ACC112 (cell line): ENCODE data around the gene FREM2.

Experiments
- H2AFZ ChIP-seq: fragments of 200-600 bp; sonication (generic); one replicate; pipeline ENCODE4 v1.6.0; 2017; ENCODE audit warnings: antibody characterized with exemption, low read length; ENCODE audit not compliant: unreplicated experiment
- H3K27ac ChIP-seq: fragments of 200-600 bp; sonication (generic); 2 replicates; pipeline ENCODE4 v1.5.1; 2014; ENCODE audit warnings: low read depth, mild to moderate bottlenecking, antibody characterized with exemption, low read length, moderate library complexity
- H3K27me3 ChIP-seq: fragments of 200-600 bp; sonication (generic); 2 replicates; pipeline ENCODE4 v1.6.1; 2014; ENCODE audit warnings: mild to moderate bottlenecking, antibody characterized with exemption, low read length, moderate library complexity, mixed read lengths; ENCODE audit not compliant: insufficient read depth
- H3K36me3 ChIP-seq: fragments of 200-600 bp; sonication (generic); 2 replicates; pipeline ENCODE4 v1.6.1; 2016; ENCODE audit warnings: mild to moderate bottlenecking, antibody characterized with exemption, low read length, moderate library complexity, mixed read lengths; ENCODE audit not compliant: insufficient read depth
- H3K4me1 ChIP-seq: fragments of 200-600 bp; sonication (generic); one replicate; pipeline ENCODE4 v1.6.1; 2016; ENCODE audit warnings: low read length, mixed read lengths; ENCODE audit not compliant: insufficient read depth, unreplicated experiment, control insufficient read depth
- H3K4me3 ChIP-seq: fragments of 200-600 bp; sonication (generic); 2 replicates; pipeline ENCODE4 v1.5.1; 2014; ENCODE audit warnings: mild to moderate bottlenecking, low read depth, low read length
- H3K79me2 ChIP-seq: fragments of 200-600 bp; sonication (generic); one replicate; pipeline ENCODE4 v1.6.0; 2016; ENCODE audit warnings: low read length; ENCODE audit not compliant: control insufficient read depth, unreplicated experiment, insufficient read depth

FREM2 gene

DNA sequence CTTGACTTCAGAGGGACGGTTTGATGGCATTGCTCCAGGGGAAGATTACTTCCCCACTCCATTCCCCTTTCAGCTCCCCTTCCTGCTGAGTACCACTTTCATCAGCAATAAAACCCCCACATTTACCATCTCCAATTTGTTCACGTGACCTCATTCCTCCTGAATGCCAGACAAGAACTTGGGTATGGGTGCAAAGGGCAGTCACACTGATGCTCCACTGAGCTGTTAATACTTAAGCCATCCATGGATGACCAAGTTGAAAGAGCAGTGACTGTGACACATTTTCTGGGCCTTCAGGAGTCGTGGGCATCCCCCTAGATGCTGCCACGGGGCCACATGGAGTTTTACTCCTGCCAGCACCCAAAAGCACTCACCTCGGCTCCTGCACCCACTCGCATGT lies 210.6 kb downstream of the FREM2 start:
- Histone ChIP-seq H3K79me2 (no peaks in the 10 kb centered on the region), H3K4me1 (no peaks in the 10 kb centered on the region), H3K27ac (no peak overlapping the region), H3K36me3 (no peaks in the 10 kb centered on the region), H3K4me3 (no peak overlapping the region), H3K27me3 (0 out of 2 replicates have a peak, but pooled peaks cover 13% of the 10 kb centered on the region), H2AFZ (no peak overlapping the region)

DNA sequence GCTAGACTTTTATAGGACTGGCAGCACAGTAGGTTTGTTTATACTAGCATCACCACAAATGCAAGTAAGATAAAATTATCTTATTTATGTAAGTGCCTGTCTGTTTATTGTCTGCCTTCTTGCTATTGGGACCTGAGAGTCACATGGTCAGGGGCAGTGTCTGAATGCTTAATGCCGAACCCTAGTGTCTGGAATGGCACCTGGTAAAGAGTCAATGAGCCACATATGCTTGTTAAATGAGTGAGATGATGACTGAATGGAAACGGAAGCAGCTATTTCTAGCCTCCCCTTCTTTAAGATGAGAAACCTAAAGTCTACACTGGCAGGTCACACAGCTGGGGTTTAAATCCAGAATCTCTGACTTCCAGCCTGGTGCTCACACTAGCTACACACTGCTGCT lies 211.6 kb downstream of the FREM2 start:
- Histone ChIP-seq H3K79me2 (no peaks in the 10 kb centered on the region), H3K27me3 (0 out of 2 replicates have a peak, but pooled peaks cover 14% of the 10 kb centered on the region), H3K4me1 (no peaks in the 10 kb centered on the region), H2AFZ (no peak overlapping the region), H3K27ac (no peak overlapping the region), H3K36me3 (no peaks in the 10 kb centered on the region), H3K4me3 (no peak overlapping the region)

DNA sequence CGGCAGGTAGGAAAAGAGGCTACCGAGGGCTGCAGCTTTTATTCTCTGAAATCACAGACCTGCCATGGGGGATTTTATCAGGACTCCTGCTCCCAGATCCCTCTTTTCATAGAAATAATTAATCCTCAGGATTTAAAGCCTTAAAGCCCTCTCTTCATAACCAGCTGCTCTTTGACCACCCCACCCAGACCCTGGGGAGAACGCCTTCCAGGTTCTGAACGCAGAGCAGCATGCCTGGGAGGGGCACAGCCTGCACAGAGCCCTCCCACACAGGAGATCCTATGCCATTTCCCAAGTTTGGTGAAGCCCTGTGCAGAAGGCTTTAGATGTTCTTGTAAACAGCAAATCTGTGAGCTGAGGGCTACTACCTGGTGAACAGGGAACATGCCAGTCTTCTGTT lies 212.7 kb downstream of the FREM2 start:
- Histone ChIP-seq H3K27ac (no peak overlapping the region), H3K27me3 (peaks cover 14% of the 10 kb centered on the region; the same call in 1 of the 2 replicates), H2AFZ (no peak overlapping the region), H3K4me1 (no peaks in the 10 kb centered on the region), H3K79me2 (no peaks in the 10 kb centered on the region), H3K4me3 (no peak overlapping the region), H3K36me3 (no peaks in the 10 kb centered on the region)

DNA sequence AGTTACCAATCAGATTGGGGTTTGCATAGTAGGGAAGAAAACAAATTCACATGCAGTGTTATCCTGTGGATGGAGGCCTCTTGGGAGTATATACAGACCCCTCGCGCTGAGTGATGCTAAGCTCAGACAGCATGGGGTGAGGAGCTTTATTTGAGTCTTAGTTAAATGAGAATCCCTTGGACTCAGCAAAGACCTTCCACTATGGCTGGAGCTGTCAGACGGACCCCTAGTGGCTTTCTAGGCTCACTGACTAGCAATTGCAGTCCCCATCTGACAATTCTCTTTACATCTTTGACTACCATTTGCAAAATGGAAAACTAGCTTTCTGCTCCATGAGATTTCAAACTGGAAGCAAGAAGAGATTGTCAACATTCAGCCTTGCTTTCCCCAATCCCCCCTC lies 213.3 kb downstream of the FREM2 start:
- H2AFZ ChIP-seq = no peak overlapping the region
- no peaks in the 10 kb centered on the region for H3K36me3 ChIP-seq
- H3K4me3 ChIP-seq = no peak overlapping the region
- no peaks in the 10 kb centered on the region for H3K79me2 ChIP-seq
- H3K4me1 ChIP-seq = no peaks in the 10 kb centered on the region
- no peak overlapping the region for H3K27ac ChIP-seq
- H3K27me3 ChIP-seq = peaks cover 14% of the 10 kb centered on the region

DNA sequence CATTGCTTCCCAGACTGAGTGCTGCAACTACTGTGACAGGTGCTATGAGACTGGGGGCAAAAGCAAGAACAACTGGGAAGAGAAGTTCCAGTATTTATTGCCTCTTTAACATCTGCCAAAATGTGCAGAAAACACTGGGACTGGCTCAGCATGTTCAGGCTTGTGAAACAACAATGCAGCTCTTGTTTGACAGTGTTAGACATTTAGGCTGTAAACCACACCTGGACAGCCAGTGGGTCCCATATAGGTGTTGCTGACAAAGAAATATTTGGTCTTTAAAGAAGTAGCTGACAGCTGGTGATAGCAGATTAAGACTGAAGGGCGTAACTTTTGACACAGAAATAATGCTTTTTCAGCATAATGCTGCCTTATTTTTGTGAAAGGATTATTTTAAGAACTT lies 215.7 kb downstream of the FREM2 start:
- Histone ChIP-seq H2AFZ (no peak overlapping the region), H3K27me3 (peaks cover 15% of the 10 kb centered on the region), H3K4me1 (no peaks in the 10 kb centered on the region), H3K4me3 (no peak overlapping the region), H3K27ac (no peak overlapping the region), H3K79me2 (no peaks in the 10 kb centered on the region), H3K36me3 (no peaks in the 10 kb centered on the region)

DNA sequence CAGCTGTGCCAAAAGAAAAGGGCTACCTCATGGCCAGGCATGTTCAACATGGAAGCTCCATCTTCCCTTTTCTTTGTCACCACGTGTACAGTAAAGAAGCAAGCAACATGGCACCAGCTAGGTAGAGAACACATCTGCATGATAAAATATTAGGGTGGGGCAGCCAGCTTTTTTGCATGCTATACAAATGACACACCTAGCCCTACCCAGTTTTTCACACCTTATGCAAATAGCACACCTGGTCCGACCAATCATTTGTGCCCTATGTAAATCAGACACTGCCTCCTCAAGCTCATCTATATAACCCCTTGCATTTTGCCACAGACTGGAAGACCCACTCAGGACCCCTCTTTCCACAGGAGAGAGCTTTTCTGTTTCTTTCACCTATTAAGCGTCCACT lies 218.2 kb downstream of the FREM2 start:
- Histone ChIP-seq H3K36me3 (no peaks in the 10 kb centered on the region), H3K27ac (no peak overlapping the region), H3K27me3 (peaks cover 16% of the 10 kb centered on the region), H3K79me2 (no peaks in the 10 kb centered on the region), H3K4me3 (no peak overlapping the region), H3K4me1 (no peaks in the 10 kb centered on the region), H2AFZ (no peak overlapping the region)

DNA sequence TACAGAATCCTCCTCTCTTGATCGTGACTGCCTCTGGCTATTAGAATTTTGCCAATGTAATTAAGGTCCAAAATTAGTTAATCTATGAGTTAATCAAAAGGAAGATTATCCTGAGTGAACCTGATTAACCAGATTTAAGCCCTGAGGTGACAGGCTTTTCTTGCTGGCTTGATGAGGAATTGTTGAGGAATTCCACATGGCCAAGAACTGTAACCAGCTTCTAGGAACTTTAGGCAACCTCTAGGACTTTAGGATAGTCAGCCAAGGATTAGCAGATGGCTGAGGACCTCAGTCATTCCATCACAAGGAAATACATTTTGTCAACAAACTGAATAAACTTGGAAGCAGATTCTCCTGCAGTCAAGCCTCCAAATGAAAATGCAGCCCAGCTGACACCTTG lies 219.0 kb downstream of the FREM2 start:
- Histone ChIP-seq H3K4me3 (no peak overlapping the region), H2AFZ (no peak overlapping the region), H3K27me3 (peaks cover 23% of the 10 kb centered on the region), H3K36me3 (no peaks in the 10 kb centered on the region), H3K27ac (no peak overlapping the region), H3K4me1 (no peaks in the 10 kb centered on the region), H3K79me2 (no peaks in the 10 kb centered on the region)

DNA sequence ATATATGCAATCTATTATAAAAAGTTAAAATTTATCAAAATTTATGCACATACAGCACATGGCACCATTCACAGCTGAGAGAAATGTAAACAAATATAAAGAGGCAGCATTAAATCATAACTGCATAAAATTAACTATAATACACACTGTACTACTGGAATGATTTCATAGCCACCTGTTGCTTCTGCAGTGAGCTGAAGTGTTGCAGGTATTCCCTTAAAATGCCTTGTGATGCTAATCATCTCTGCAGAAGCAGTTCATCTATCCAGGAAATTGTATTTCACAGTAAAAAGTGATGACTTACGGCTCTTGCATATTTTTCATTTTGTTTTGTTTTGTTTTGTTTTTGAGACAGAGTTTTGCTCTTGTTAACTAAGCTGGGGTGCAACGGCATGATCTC lies 221.7 kb downstream of the FREM2 start:
- Histone ChIP-seq H3K79me2 (no peaks in the 10 kb centered on the region), H3K4me3 (no peak overlapping the region), H2AFZ (no peak overlapping the region), H3K36me3 (no peaks in the 10 kb centered on the region), H3K4me1 (no peaks in the 10 kb centered on the region), H3K27ac (no peak overlapping the region), H3K27me3 (peaks cover 18% of the 10 kb centered on the region)

DNA sequence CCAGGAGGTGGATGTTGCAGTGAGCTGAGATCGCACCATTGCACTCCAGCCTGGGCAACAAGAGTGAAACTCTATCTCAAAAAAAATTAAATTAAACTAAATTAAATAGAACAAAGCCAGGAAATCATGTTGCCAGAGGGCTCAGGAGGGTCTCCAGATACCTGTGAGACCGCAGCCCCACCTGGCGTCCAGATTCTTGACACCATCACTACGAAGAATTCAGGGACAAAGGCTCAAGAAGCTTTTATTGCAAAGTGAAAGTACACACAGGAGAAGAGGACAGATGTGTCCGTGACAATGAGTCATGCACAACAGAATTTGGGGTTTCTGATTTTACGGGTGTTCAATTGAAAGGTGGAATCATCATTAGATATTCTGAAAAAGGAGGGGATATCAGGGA lies 227.2 kb downstream of the FREM2 start:
- H3K79me2 ChIP-seq = no peaks in the 10 kb centered on the region
- H3K4me3 ChIP-seq = no peak overlapping the region
- H2AFZ ChIP-seq = no peak overlapping the region
- no peaks in the 10 kb centered on the region for H3K4me1 ChIP-seq
- H3K27ac ChIP-seq = no peak overlapping the region
- no peaks in the 10 kb centered on the region for H3K36me3 ChIP-seq
- H3K27me3 ChIP-seq = peaks cover 17% of the 10 kb centered on the region

DNA sequence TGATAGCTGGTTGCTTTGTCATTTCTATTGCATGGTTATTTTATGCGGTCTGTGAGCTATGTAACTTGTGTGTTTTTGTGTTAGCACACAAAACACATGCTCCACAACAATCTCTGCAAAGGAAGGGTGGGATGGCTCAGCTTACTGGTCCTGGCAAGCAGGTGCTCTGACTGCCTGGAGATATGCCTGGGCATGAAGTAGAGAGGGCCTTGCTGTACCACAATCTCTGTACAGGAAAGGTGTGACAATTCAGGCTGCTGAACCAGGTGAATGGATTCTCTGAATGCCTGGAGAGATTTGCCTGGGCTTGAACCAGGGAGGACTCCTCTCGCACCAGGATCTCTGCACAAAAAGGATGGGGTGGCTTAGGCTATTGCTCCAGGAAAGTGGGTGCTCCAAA lies 234.2 kb downstream of the FREM2 start:
- Histone ChIP-seq H2AFZ (no peak overlapping the region), H3K4me1 (no peaks in the 10 kb centered on the region), H3K79me2 (no peaks in the 10 kb centered on the region)

DNA sequence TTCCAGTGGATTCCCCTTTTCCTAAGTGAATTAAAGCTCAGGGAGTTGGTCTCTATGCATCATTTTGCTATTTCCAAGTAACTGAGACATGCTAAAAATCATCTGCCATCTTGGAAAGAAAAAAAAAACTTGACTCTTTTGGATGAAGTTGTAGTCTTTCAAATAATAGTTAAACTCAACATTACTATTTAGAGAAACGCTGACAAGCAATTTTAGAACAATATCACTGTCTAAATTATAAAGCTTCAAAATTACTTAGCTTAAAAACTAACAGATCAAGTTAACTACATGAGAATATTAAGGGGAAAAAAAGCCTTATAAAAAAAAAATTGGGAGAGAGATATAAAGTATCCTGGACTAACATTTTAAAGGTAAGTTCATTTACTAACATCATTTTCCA lies 235.3 kb downstream of the FREM2 start:
- H3K36me3 ChIP-seq = no peaks in the 10 kb centered on the region
- peaks cover 86% of the 10 kb centered on the region for H3K27me3 ChIP-seq
- H3K27ac ChIP-seq = no peak overlapping the region
- no peaks in the 10 kb centered on the region for H3K4me1 ChIP-seq
- H3K4me3 ChIP-seq = no peak overlapping the region
- no peaks in the 10 kb centered on the region for H3K79me2 ChIP-seq
- no peak overlapping the region for H2AFZ ChIP-seq

More for the DNA sequence above, 234.2 kb downstream of the FREM2 start:
- H3K27me3 ChIP-seq = peaks cover 75% of the 10 kb centered on the region
- no peak overlapping the region for H3K27ac ChIP-seq
- no peak overlapping the region for H3K4me3 ChIP-seq
- no peaks in the 10 kb centered on the region for H3K36me3 ChIP-seq
